Measurements from ENCODE around the gene DDX43.

DDX43 gene

DNA sequence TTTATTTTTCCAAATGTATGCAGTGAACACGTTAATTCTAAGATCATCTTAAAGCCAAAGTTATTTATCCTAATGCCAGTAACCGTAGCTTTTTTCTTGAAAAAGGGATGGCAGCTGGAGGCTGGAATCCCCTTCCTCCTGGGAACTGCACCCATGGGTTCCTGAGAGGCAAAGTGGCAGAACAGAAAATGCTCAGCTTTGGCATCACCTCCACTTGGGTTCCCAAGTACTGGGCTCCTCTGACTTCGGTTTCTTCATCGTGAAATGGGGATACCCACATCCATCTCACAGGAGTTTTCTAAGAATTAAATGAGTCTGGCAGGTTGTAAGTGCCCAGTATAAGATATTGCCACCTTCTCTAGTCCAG, 6.2 kb upstream of the DDX43 start:
- Histone ChIP-seq H3K9ac (ENCODE audit: low read length) (peak overlapping the region; percentile 50; the same call in 1 of the 2 replicates), H3K4me3 (ENCODE audit: low read length) (peak overlapping the region; percentile 55), H3K9me3 (replicated peaks; ENCODE audit: insufficient read depth, low read length) (no peaks in the 10 kb centered on the region), H3K4me2 (ENCODE audit: low read depth, low read length) (peak overlapping the region; percentile 40; the same call in 1 of the 2 replicates), H3F3A (ENCODE audit: insufficient read depth, low read length) (peaks cover 12% of the 10 kb centered on the region), H3K9me2 (replicated peaks; ENCODE audit: insufficient read depth, low read length) (no peaks in the 10 kb centered on the region), H3K27me3 (replicated peaks; ENCODE audit: insufficient read depth, low read length) (no peaks in the 10 kb centered on the region), H4K20me1 (ENCODE audit: insufficient read depth, low read length) (no peaks in the 10 kb centered on the region), H3K79me2 (ENCODE audit: low read length) (no peaks in the 10 kb centered on the region), H3K4me1 (ENCODE audit: low read length) (peaks cover 24% of the 10 kb centered on the region), H3K36me3 (replicated peaks; ENCODE audit: insufficient read depth, low read length) (no peaks in the 10 kb centered on the region), H2AFZ (ENCODE audit: low read length) (peak overlapping the region; percentile 55; the same call in 1 of the 2 replicates), H3K27ac (ENCODE audit: low read length) (no peak overlapping the region; the same call in 1 of the 2 replicates)
- TF ChIP-seq, protein P1, sequence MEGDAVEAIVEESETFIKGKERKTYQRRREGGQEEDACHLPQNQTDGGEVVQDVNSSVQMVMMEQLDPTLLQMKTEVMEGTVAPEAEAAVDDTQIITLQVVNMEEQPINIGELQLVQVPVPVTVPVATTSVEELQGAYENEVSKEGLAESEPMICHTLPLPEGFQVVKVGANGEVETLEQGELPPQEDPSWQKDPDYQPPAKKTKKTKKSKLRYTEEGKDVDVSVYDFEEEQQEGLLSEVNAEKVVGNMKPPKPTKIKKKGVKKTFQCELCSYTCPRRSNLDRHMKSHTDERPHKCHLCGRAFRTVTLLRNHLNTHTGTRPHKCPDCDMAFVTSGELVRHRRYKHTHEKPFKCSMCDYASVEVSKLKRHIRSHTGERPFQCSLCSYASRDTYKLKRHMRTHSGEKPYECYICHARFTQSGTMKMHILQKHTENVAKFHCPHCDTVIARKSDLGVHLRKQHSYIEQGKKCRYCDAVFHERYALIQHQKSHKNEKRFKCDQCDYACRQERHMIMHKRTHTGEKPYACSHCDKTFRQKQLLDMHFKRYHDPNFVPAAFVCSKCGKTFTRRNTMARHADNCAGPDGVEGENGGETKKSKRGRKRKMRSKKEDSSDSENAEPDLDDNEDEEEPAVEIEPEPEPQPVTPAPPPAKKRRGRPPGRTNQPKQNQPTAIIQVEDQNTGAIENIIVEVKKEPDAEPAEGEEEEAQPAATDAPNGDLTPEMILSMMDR (IDR thresholded peaks at IDR 0.05; ENCODE audit: low read length) = no peak
- TF ChIP-seq EZH2phosphoT487 (IDR thresholded peaks at IDR 0.05; ENCODE audit: low read length) (no peak), EZH2 (optimal IDR thresholded peaks at IDR 0.05; ENCODE audit: low read depth, low read length) (no peak)
- DNase-seq = no peak

GRCh38 chr6:73388800-73389512, 5.7 kb upstream of the DDX43 start:
- H3K79me2 ChIP-seq (ENCODE audit: low read length) = no peaks in the 10 kb centered on the region
- no peaks in the 10 kb centered on the region for H4K20me1 ChIP-seq (ENCODE audit: insufficient read depth, low read length)
- peak overlapping the region; percentile 40 for H3K4me2 ChIP-seq (ENCODE audit: low read depth, low read length)
- DNase-seq = peak; percentile 82
- no peaks in the 10 kb centered on the region for H3K9me2 ChIP-seq (replicated peaks; ENCODE audit: insufficient read depth, low read length)
- peak overlapping the region; percentile 55 for H3K4me3 ChIP-seq (ENCODE audit: low read length)
- H2AFZ ChIP-seq (ENCODE audit: low read length) = peak overlapping the region; percentile 55; the same call in 1 of the 2 replicates
- peaks cover 12% of the 10 kb centered on the region for H3F3A ChIP-seq (ENCODE audit: insufficient read depth, low read length)
- H3K9me3 ChIP-seq (replicated peaks; ENCODE audit: insufficient read depth, low read length) = no peaks in the 10 kb centered on the region
- peak overlapping the region; percentile 50; the same call in 1 of the 2 replicates for H3K9ac ChIP-seq (ENCODE audit: low read length)
- no peaks in the 10 kb centered on the region for H3K27me3 ChIP-seq (replicated peaks; ENCODE audit: insufficient read depth, low read length)
- H3K36me3 ChIP-seq (replicated peaks; ENCODE audit: insufficient read depth, low read length) = no peaks in the 10 kb centered on the region
- peak overlapping the region; percentile 66 for H3K27ac ChIP-seq (ENCODE audit: low read length)
- peaks cover 24% of the 10 kb centered on the region for H3K4me1 ChIP-seq (ENCODE audit: low read length)
- TF ChIP-seq, protein P1 (IDR thresholded peaks at IDR 0.05; ENCODE audit: low read length) = peak; percentile 29
- no peak for TF ChIP-seq EZH2phosphoT487 (IDR thresholded peaks at IDR 0.05; ENCODE audit: low read length)
- no peak for TF ChIP-seq EZH2 (optimal IDR thresholded peaks at IDR 0.05; ENCODE audit: low read depth, low read length)

- H3K27me3 ChIP-seq (replicated peaks; ENCODE audit: insufficient read depth, low read length) = no peaks in the 10 kb centered on the region
- no peak overlapping the region for H2AFZ ChIP-seq (ENCODE audit: low read length)
- peak overlapping the region; percentile 66; the same call in 1 of the 2 replicates for H3K27ac ChIP-seq (ENCODE audit: low read length)
- H3K4me1 ChIP-seq (ENCODE audit: low read length) = peaks cover 24% of the 10 kb centered on the region
- peak; percentile 83 for DNase-seq
- TF ChIP-seq EZH2phosphoT487 (IDR thresholded peaks at IDR 0.05; ENCODE audit: low read length) = no peak
- TF ChIP-seq EZH2 (optimal IDR thresholded peaks at IDR 0.05; ENCODE audit: low read depth, low read length) = no peak
- TF ChIP-seq, protein P1 (IDR thresholded peaks at IDR 0.05; ENCODE audit: low read length) = no peak
- peaks cover 12% of the 10 kb centered on the region for H3F3A ChIP-seq (ENCODE audit: insufficient read depth, low read length)
- no peaks in the 10 kb centered on the region for H3K36me3 ChIP-seq (replicated peaks; ENCODE audit: insufficient read depth, low read length)
- peak overlapping the region; percentile 42; the same call in 1 of the 2 replicates for H3K4me2 ChIP-seq (ENCODE audit: low read depth, low read length)
- H3K9ac ChIP-seq (ENCODE audit: low read length) = no peak overlapping the region; the same call in 1 of the 2 replicates
- H3K9me3 ChIP-seq (replicated peaks; ENCODE audit: insufficient read depth, low read length) = no peaks in the 10 kb centered on the region
- no peaks in the 10 kb centered on the region for H4K20me1 ChIP-seq (ENCODE audit: insufficient read depth, low read length)
- no peaks in the 10 kb centered on the region for H3K79me2 ChIP-seq (ENCODE audit: low read length)
- H3K9me2 ChIP-seq (replicated peaks; ENCODE audit: insufficient read depth, low read length) = no peaks in the 10 kb centered on the region
- no peak overlapping the region; the same call in 1 of the 2 replicates for H3K4me3 ChIP-seq (ENCODE audit: low read length)
Observed at GRCh38 chr6:73389854-73390253, 4.8 kb upstream of the DDX43 start.
